ENCODE measurements around the gene RXFP1.
"Not testable (repeated sequence)": the region's sequence is repeated elsewhere in the genome, so short reads cannot be mapped to it uniquely, and the experiment has no call there.

The RXFP1 gene

GRCh38 chr4:158663255-158663654, 141.6 kb downstream of the RXFP1 start:
- not testable (repeated sequence) for H3K27me3 ChIP-seq (ENCODE audit: control insufficient read depth in 1 of 2, insufficient read depth in 2 of 2, low read length in 2 of 2); H3K4me3 ChIP-seq (ENCODE audit: low read depth in 1 of 2, low read length in 2 of 2); H3K27ac ChIP-seq (ENCODE audit: low read depth, low read length); H3K9ac ChIP-seq (ENCODE audit: low read length); H3K36me3 ChIP-seq (ENCODE audit: insufficient read depth, low read length); H3K4me1 ChIP-seq (ENCODE audit: insufficient read depth, low read length); H3K9me3 ChIP-seq (ENCODE audit: low read length)

GRCh38 chr4:158663707-158664625, 142.3 kb downstream of the RXFP1 start:
- not testable (repeated sequence) for H3K27me3 ChIP-seq (ENCODE audit: control insufficient read depth in 1 of 2, insufficient read depth in 2 of 2, low read length in 2 of 2); H3K9me3 ChIP-seq (ENCODE audit: low read length); H3K36me3 ChIP-seq (ENCODE audit: insufficient read depth, low read length); H3K27ac ChIP-seq (ENCODE audit: low read depth, low read length); H3K4me1 ChIP-seq (ENCODE audit: insufficient read depth, low read length); H3K4me3 ChIP-seq (ENCODE audit: low read depth in 1 of 2, low read length in 2 of 2); H3K9ac ChIP-seq (ENCODE audit: low read length)

GRCh38 chr4:158664806-158665205, 143.1 kb downstream of the RXFP1 start:
- no peaks in the 10 kb centered on the region for H3K36me3 ChIP-seq (ENCODE audit: insufficient read depth, low read length)
- no peak overlapping the region for H3K4me3 ChIP-seq (ENCODE audit: low read depth in 1 of 2, low read length in 2 of 2)
- no peaks in the 10 kb centered on the region for H3K4me1 ChIP-seq (ENCODE audit: insufficient read depth, low read length)
- no peak overlapping the region for H3K27ac ChIP-seq (ENCODE audit: low read depth, low read length)
- H3K9me3 ChIP-seq (ENCODE audit: low read length), result no peaks in the 10 kb centered on the region
- H3K27me3 ChIP-seq (ENCODE audit: control insufficient read depth in 1 of 2, insufficient read depth in 2 of 2, low read length in 2 of 2), result no peaks in the 10 kb centered on the region
- no peak overlapping the region for H3K9ac ChIP-seq (ENCODE audit: low read length)

- Histone ChIP-seq H3K27me3 (ENCODE audit: control insufficient read depth in 1 of 2, insufficient read depth in 2 of 2, low read length in 2 of 2) (no peaks in the 10 kb centered on the region), H3K4me1 (ENCODE audit: insufficient read depth, low read length) (peaks cover 10% of the 10 kb centered on the region), H3K36me3 (ENCODE audit: insufficient read depth, low read length) (no peaks in the 10 kb centered on the region), H3K9me3 (ENCODE audit: low read length) (no peaks in the 10 kb centered on the region), H3K4me3 (ENCODE audit: low read depth in 1 of 2, low read length in 2 of 2) (no peak overlapping the region), H3K9ac (ENCODE audit: low read length) (no peak overlapping the region), H3K27ac (ENCODE audit: low read depth, low read length) (no peak overlapping the region)
These were observed 145.2 kb downstream of the RXFP1 start for GRCh38 chr4:158666892-158667291.

GRCh38 chr4:158667651-158668198, 146.0 kb downstream of the RXFP1 start:
- Histone ChIP-seq H3K9me3 (ENCODE audit: low read length) (no peaks in the 10 kb centered on the region), H3K27ac (ENCODE audit: low read depth, low read length) (no peak overlapping the region), H3K9ac (ENCODE audit: low read length) (no peak overlapping the region), H3K27me3 (ENCODE audit: control insufficient read depth in 1 of 2, insufficient read depth in 2 of 2, low read length in 2 of 2) (no peaks in the 10 kb centered on the region), H3K4me1 (ENCODE audit: insufficient read depth, low read length) (peaks cover 10% of the 10 kb centered on the region), H3K36me3 (ENCODE audit: insufficient read depth, low read length) (no peaks in the 10 kb centered on the region), H3K4me3 (ENCODE audit: low read depth in 1 of 2, low read length in 2 of 2) (no peak overlapping the region)

- Histone ChIP-seq H3K4me3 (ENCODE audit: low read depth in 1 of 2, low read length in 2 of 2) (no peak overlapping the region), H3K4me1 (ENCODE audit: insufficient read depth, low read length) (peaks cover 17% of the 10 kb centered on the region), H3K36me3 (ENCODE audit: insufficient read depth, low read length) (no peaks in the 10 kb centered on the region), H3K9me3 (ENCODE audit: low read length) (no peaks in the 10 kb centered on the region), H3K27me3 (ENCODE audit: control insufficient read depth in 1 of 2, insufficient read depth in 2 of 2, low read length in 2 of 2) (no peaks in the 10 kb centered on the region), H3K27ac (ENCODE audit: low read depth, low read length) (no peak overlapping the region), H3K9ac (ENCODE audit: low read length) (no peak overlapping the region)
These were observed 147.6 kb downstream of the RXFP1 start for GRCh38 chr4:158669310-158669709.

GRCh38 chr4:158670975-158671664, 149.4 kb downstream of the RXFP1 start:
- Histone ChIP-seq H3K4me3 (ENCODE audit: low read depth in 1 of 2, low read length in 2 of 2) (peak overlapping the region; percentile 61 to 68), H3K36me3 (ENCODE audit: insufficient read depth, low read length) (no peaks in the 10 kb centered on the region), H3K4me1 (ENCODE audit: insufficient read depth, low read length) (peaks cover 17% of the 10 kb centered on the region), H3K27ac (ENCODE audit: low read depth, low read length) (peak overlapping the region; percentile 75), H3K9me3 (ENCODE audit: low read length) (no peaks in the 10 kb centered on the region), H3K27me3 (ENCODE audit: control insufficient read depth in 1 of 2, insufficient read depth in 2 of 2, low read length in 2 of 2) (no peaks in the 10 kb centered on the region), H3K9ac (ENCODE audit: low read length) (peak overlapping the region; percentile 74)

GRCh38 chr4:158671665-158671914, 149.9 kb downstream of the RXFP1 start, which contains the start of gene C4orf46:
Gene C4orf46, minus strand, starts transcription at chr4:158671887. Its CDS starts 86 bp downstream, at chr4:158671801.
- H3K4me3 ChIP-seq (ENCODE audit: low read depth in 1 of 2, low read length in 2 of 2), result peak within 1 kb of the TSS; percentile 61 to 68
- H3K9ac ChIP-seq (ENCODE audit: low read length), result peak within 1 kb of the TSS; percentile 74
- H3K9me3 ChIP-seq (ENCODE audit: low read length), result no peaks in the 10 kb centered on the region
- peaks cover 17% of the 10 kb centered on the region for H3K4me1 ChIP-seq (ENCODE audit: insufficient read depth, low read length)
- H3K27ac ChIP-seq (ENCODE audit: low read depth, low read length), result peak within 1 kb of the TSS; percentile 75
- H3K36me3 ChIP-seq (ENCODE audit: insufficient read depth, low read length), result no peaks in the 10 kb centered on the region
- no peaks in the 10 kb centered on the region for H3K27me3 ChIP-seq (ENCODE audit: control insufficient read depth in 1 of 2, insufficient read depth in 2 of 2, low read length in 2 of 2)

- H3K9ac ChIP-seq (ENCODE audit: low read length), result peak within 1 kb of the TSS; percentile 74
- H3K27ac ChIP-seq (ENCODE audit: low read depth, low read length), result peak within 1 kb of the TSS; percentile 75
- peak within 1 kb of the TSS; percentile 61 to 68 for H3K4me3 ChIP-seq (ENCODE audit: low read depth in 1 of 2, low read length in 2 of 2)
- no peaks in the 10 kb centered on the region for H3K27me3 ChIP-seq (ENCODE audit: control insufficient read depth in 1 of 2, insufficient read depth in 2 of 2, low read length in 2 of 2)
- H3K9me3 ChIP-seq (ENCODE audit: low read length), result no peaks in the 10 kb centered on the region
- H3K36me3 ChIP-seq (ENCODE audit: insufficient read depth, low read length), result no peaks in the 10 kb centered on the region
- peaks cover 17% of the 10 kb centered on the region for H3K4me1 ChIP-seq (ENCODE audit: insufficient read depth, low read length)
These were observed 150.5 kb downstream of the RXFP1 start, which contains the start of gene ETFDH for GRCh38 chr4:158671915-158672806. Gene ETFDH, plus strand, starts transcription at chr4:158672296. Its CDS starts 161 bp downstream, at chr4:158672457.

- peaks cover 17% of the 10 kb centered on the region for H3K4me1 ChIP-seq (ENCODE audit: insufficient read depth, low read length)
- H3K4me3 ChIP-seq (ENCODE audit: low read depth in 1 of 2, low read length in 2 of 2), result no peak overlapping the region
- H3K9me3 ChIP-seq (ENCODE audit: low read length), result no peaks in the 10 kb centered on the region
- H3K9ac ChIP-seq (ENCODE audit: low read length), result no peak overlapping the region
- H3K27ac ChIP-seq (ENCODE audit: low read depth, low read length), result no peak overlapping the region
- H3K27me3 ChIP-seq (ENCODE audit: control insufficient read depth in 1 of 2, insufficient read depth in 2 of 2, low read length in 2 of 2), result no peaks in the 10 kb centered on the region
- H3K36me3 ChIP-seq (ENCODE audit: insufficient read depth, low read length), result no peaks in the 10 kb centered on the region
These were observed 152.0 kb downstream of the RXFP1 start for GRCh38 chr4:158673633-158674032.

GRCh38 chr4:158676076-158676475, 154.4 kb downstream of the RXFP1 start:
- Histone ChIP-seq H3K9ac (ENCODE audit: low read length) (no peak overlapping the region), H3K27me3 (ENCODE audit: control insufficient read depth in 1 of 2, insufficient read depth in 2 of 2, low read length in 2 of 2) (no peaks in the 10 kb centered on the region), H3K9me3 (ENCODE audit: low read length) (no peaks in the 10 kb centered on the region), H3K27ac (ENCODE audit: low read depth, low read length) (no peak overlapping the region), H3K36me3 (ENCODE audit: insufficient read depth, low read length) (no peaks in the 10 kb centered on the region), H3K4me1 (ENCODE audit: insufficient read depth, low read length) (peaks cover 7% of the 10 kb centered on the region), H3K4me3 (ENCODE audit: low read depth in 1 of 2, low read length in 2 of 2) (no peak overlapping the region)

All from muscle layer of colon (tissue), 2 donors.